ENCODE results near the gene ZRSR2. TPM values are rescaled to one million over a fixed set of nuclear protein-coding genes. Genes with fewer than 3 reads are reported as not detected.

The ZRSR2 gene
- total RNA-seq, 4 donors from 2014 or later: 5.3 to 263 (median 12.4) TPM; not detected in 1

- in situ Hi-C loops (cut with MboI; ENCODE audit: low pct_ligation_motif_present in 1 of 4, low pct_unique_long_range_greater_than_20kb in 1 of 4, low sequenced_read_pairs in 3 of 4): no loop called here
- no peak for DNase-seq
- Histone ChIP-seq H3K27ac (peak overlapping the region in 1 of 4 donors; percentile 92), H3K4me1 (peaks cover 0 to 10% (median 2%) of the 10 kb centered on the region in 4 donors), H3K4me3 (no peak overlapping the region), H3K27me3 (no peaks in the 10 kb centered on the region), H3K9me3 (no peaks in the 10 kb centered on the region), H3K36me3 (no peaks in the 10 kb centered on the region)
- WGBS, 2 donors (ENCODE audit: low coverage in 1 of 2): 50% methylated on average over 1 of the region's 1 CpG; no CpG with 5 or more reads in 1 of the 2 donors
- intact Hi-C loops (cut with DNase I; ENCODE audit: low total_unique reads): loop anchor here (5.0 kb wide), 1 partner anchor 1016 kb away; the partner anchor contains the start of gene RBBP7
- TF ChIP-seq POLR2AphosphoS5 (IDR thresholded peaks at IDR 0.05): no peak
- TF ChIP-seq POLR2A (IDR thresholded peaks at IDR 0.05): no peak
- TF ChIP-seq CTCF (IDR thresholded peaks at IDR 0.05): no peak
- no peak for TF ChIP-seq EP300 (IDR thresholded peaks at IDR 0.05; ENCODE audit: low read depth)
Observed at GRCh38 chrX:15856636-15857035, 66.4 kb downstream of the ZRSR2 start.

- DNase-seq: no peak
- WGBS, 2 donors (ENCODE audit: low coverage in 1 of 2): 91% methylated on average over 1 of the region's 1 CpG; no CpG with 5 or more reads in 1 of the 2 donors
- intact Hi-C loops (cut with DNase I; ENCODE audit: low total_unique reads): loop anchor here (5.0 kb wide), 1 partner anchor 1014 kb away; the partner anchor contains the start of gene RBBP7
- Histone ChIP-seq H3K36me3 (no peaks in the 10 kb centered on the region), H3K27me3 (no peaks in the 10 kb centered on the region), H3K9me3 (no peaks in the 10 kb centered on the region), H3K4me3 (no peak overlapping the region), H3K27ac (no peak overlapping the region), H3K4me1 (peaks cover 0 to 10% (median 2%) of the 10 kb centered on the region in 4 donors)
- in situ Hi-C loops (cut with MboI; ENCODE audit: low pct_ligation_motif_present in 1 of 4, low pct_unique_long_range_greater_than_20kb in 1 of 4, low sequenced_read_pairs in 3 of 4): no loop called here
- TF ChIP-seq EP300 (IDR thresholded peaks at IDR 0.05; ENCODE audit: low read depth) (no peak), CTCF (IDR thresholded peaks at IDR 0.05) (no peak), POLR2AphosphoS5 (IDR thresholded peaks at IDR 0.05) (no peak), POLR2A (IDR thresholded peaks at IDR 0.05) (no peak)
Observed at GRCh38 chrX:15858051-15858450, 67.8 kb downstream of the ZRSR2 start.

- TF ChIP-seq CTCF (IDR thresholded peaks at IDR 0.05) (no peak), POLR2AphosphoS5 (IDR thresholded peaks at IDR 0.05) (no peak), EP300 (IDR thresholded peaks at IDR 0.05; ENCODE audit: low read depth) (no peak), POLR2A (IDR thresholded peaks at IDR 0.05) (no peak)
- Histone ChIP-seq H3K36me3 (no peaks in the 10 kb centered on the region), H3K4me1 (peaks cover 0 to 3% (median 0%) of the 10 kb centered on the region in 4 donors), H3K9me3 (no peaks in the 10 kb centered on the region), H3K27me3 (no peaks in the 10 kb centered on the region), H3K4me3 (no peak overlapping the region), H3K27ac (no peak overlapping the region)
- in situ Hi-C loops (cut with MboI; ENCODE audit: low pct_ligation_motif_present in 1 of 4, low pct_unique_long_range_greater_than_20kb in 1 of 4, low sequenced_read_pairs in 3 of 4): no loop called here
- intact Hi-C loops (cut with DNase I; ENCODE audit: low total_unique reads): no loop called here
- WGBS, 2 donors (ENCODE audit: low coverage in 1 of 2): 89 to 100% methylated on average over 1 to 3 of the region's 3 CpGs
- no peak for DNase-seq
Observed at GRCh38 chrX:15860921-15861320, 70.6 kb downstream of the ZRSR2 start.

- WGBS, 2 donors (ENCODE audit: low coverage in 1 of 2): 76% methylated on average over 3 of the region's 3 CpGs; no CpG with 5 or more reads in 1 of the 2 donors
- Histone ChIP-seq H3K4me3 (no peak overlapping the region), H3K36me3 (no peaks in the 10 kb centered on the region), H3K9me3 (no peaks in the 10 kb centered on the region), H3K27me3 (no peaks in the 10 kb centered on the region), H3K4me1 (no peaks in the 10 kb centered on the region), H3K27ac (no peak overlapping the region)
- intact Hi-C loops (cut with DNase I; ENCODE audit: low total_unique reads): no loop called here
- DNase-seq: no peak
- in situ Hi-C loops (cut with MboI; ENCODE audit: low pct_ligation_motif_present in 1 of 4, low pct_unique_long_range_greater_than_20kb in 1 of 4, low sequenced_read_pairs in 3 of 4): no loop called here
- TF ChIP-seq POLR2AphosphoS5 (IDR thresholded peaks at IDR 0.05) (no peak), EP300 (IDR thresholded peaks at IDR 0.05; ENCODE audit: low read depth) (no peak), CTCF (IDR thresholded peaks at IDR 0.05) (no peak), POLR2A (IDR thresholded peaks at IDR 0.05) (no peak)
Observed at GRCh38 chrX:15864023-15864422, 73.7 kb downstream of the ZRSR2 start.
